Astrocyte (in vitro differentiated cells and primary cell): ENCODE results near the gene SRSF12. TPM values are rescaled to one million over a fixed set of nuclear protein-coding genes. Genes with fewer than 3 reads are reported as not detected.

Experiments
- DNase-seq: peaks from one replicate; pipeline ENCODE4 v3.0.0-alpha.2; 2010; ENCODE audit warnings: low read depth
- FAIRE-seq: peaks from 2 replicates; lab custom pipeline; 2011; peaks lifted over from hg19 to GRCh38; lab: Jason Lieb, UNC
- H2AFZ ChIP-seq: 2 replicates; pipeline ENCODE4 v1.6.0; 2012; ENCODE audit warnings: low read depth, low read length, inconsistent platforms
- H3K27ac ChIP-seq: 2 replicates; pipeline ENCODE4 v1.5.1; 2011; ENCODE audit warnings: low read depth, low read length, inconsistent platforms
- H3K27me3 ChIP-seq: 2 replicates; pipeline ENCODE4 v1.6.0; 2011; ENCODE audit warnings: low read length, inconsistent platforms; ENCODE audit not compliant: insufficient read depth
- H3K36me3 ChIP-seq: 2 replicates; pipeline ENCODE4 v1.5.1; 2011; ENCODE audit warnings: low read length, inconsistent platforms; ENCODE audit not compliant: insufficient read depth
- H3K4me1 ChIP-seq: 2 replicates; pipeline ENCODE4 v1.5.1; 2011; ENCODE audit warnings: low read length, inconsistent platforms; ENCODE audit not compliant: insufficient read depth
- H3K4me2 ChIP-seq: 2 replicates; pipeline ENCODE4 v1.6.0; 2012; ENCODE audit warnings: low read length, inconsistent platforms
- H3K4me3 ChIP-seq: 2 replicates; pipeline ENCODE4 v1.5.1; 2011; ENCODE audit warnings: low read depth, mild to moderate bottlenecking, low read length, inconsistent platforms; ENCODE audit not compliant: insufficient read depth
- H3K79me2 ChIP-seq: 2 replicates; pipeline ENCODE4 v1.6.0; 2012; ENCODE audit warnings: mild to moderate bottlenecking, low read length, inconsistent platforms; ENCODE audit not compliant: insufficient read depth
- H3K9ac ChIP-seq: 2 replicates; pipeline ENCODE4 v1.6.0; 2012; ENCODE audit warnings: mild to moderate bottlenecking, low read length, inconsistent platforms
- H3K9me3 ChIP-seq: 2 replicates; pipeline ENCODE4 v1.5.1; 2012; ENCODE audit warnings: low read depth, mild to moderate bottlenecking, low read length, inconsistent platforms; ENCODE audit not compliant: insufficient read depth
- H4K20me1 ChIP-seq: 2 replicates; pipeline ENCODE4 v1.6.0; 2012; ENCODE audit warnings: low read length, inconsistent platforms; ENCODE audit not compliant: insufficient read depth
- H3K27ac Mint-ChIP-seq: one replicate; pipeline ENCODE4 v1.8.0; 2021; ENCODE audit warnings: mild to moderate bottlenecking, mixed read lengths; ENCODE audit not compliant: unreplicated experiment
- H3K27me3 Mint-ChIP-seq: one replicate; pipeline ENCODE4 v1.8.0; 2021; ENCODE audit warnings: low read depth, mixed read lengths; ENCODE audit not compliant: unreplicated experiment
- H3K36me3 Mint-ChIP-seq: one replicate; pipeline ENCODE4 v1.8.0; 2021; ENCODE audit warnings: low read depth, mixed read lengths; ENCODE audit not compliant: unreplicated experiment
- H3K4me1 Mint-ChIP-seq: one replicate; pipeline ENCODE4 v1.8.0; 2021; ENCODE audit warnings: low read depth, mixed read lengths; ENCODE audit not compliant: unreplicated experiment
- H3K4me3 Mint-ChIP-seq: one replicate; pipeline ENCODE4 v1.8.0; 2021; ENCODE audit warnings: mild to moderate bottlenecking, moderate library complexity, mixed read lengths; ENCODE audit not compliant: unreplicated experiment
- H3K9me3 Mint-ChIP-seq: one replicate; pipeline ENCODE4 v1.8.0; 2021; ENCODE audit warnings: mild to moderate bottlenecking, mixed read lengths; ENCODE audit not compliant: unreplicated experiment
- EZH2 ChIP-seq: IDR thresholded peaks from 2 replicates; pipeline ENCODE4 v1.6.1; 2012; ENCODE audit warnings: mild to moderate bottlenecking, low read length, inconsistent platforms; ENCODE audit not compliant: insufficient read depth
- total RNA-seq: library from RNA; stranded (reverse); gene quantifications from 2 replicates; pipeline ENCODE4 v1.2.1, GENCODE V29; 2021
- TF ChIP-seq, protein P1 (sequence below): IDR thresholded peaks from 2 replicates; pipeline ENCODE4 v1.5.1; 2011; ENCODE audit warnings: low read depth, mild to moderate bottlenecking, inconsistent platforms, low read length, moderate library complexity; ENCODE audit not compliant: insufficient read depth

The SRSF12 gene
- total RNA-seq, 1 donor from 2014 or later = 9.2 TPM

DNA sequence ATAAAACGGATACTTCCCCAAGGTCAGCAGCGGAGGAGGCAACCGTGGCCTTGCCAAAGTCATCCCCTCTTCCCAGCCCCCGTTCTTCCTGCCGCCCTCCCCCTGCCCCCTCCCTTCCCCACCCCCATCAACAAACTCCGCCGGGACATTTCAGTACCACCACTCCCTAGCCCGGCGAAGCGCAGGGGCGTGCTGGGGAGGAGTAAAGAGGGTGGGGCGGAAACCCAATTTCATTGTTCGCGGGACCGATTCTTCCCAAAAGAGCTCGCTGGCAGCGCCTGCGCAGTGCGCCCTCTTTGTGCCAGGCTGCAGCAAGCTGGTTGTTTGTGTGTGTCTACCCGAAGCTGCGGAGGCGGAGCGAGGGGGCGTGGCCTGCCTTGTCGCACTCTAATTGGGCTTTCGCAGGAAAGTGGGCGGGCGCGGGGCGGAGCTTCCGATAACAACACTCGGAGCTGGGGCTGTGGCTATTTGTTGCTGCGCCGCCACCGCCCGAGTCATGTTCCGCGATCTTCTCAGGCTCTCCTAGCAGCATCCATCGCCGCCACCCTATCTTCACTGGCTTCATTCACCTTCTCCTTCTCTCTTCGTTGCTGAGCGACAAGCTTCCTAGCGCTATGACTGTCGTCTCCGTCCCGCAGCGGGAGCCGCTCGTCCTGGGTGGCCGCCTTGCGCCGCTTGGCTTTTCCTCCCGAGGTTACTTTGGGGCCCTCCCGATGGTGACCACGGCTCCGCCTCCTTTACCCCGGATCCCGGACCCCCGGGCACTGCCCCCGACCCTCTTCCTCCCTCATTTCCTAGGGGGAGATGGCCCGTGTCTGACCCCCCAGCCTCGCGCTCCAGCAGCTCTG lies 37.4 kb downstream of the SRSF12 start, which contains the start of gene PNRC1:
PNRC1 (plus strand) TSS at position 471 of the 848 bp plus-strand sequence; CDS start at position 615, 144 bp downstream.
- peak within 1 kb of the TSS; percentile 67 for H2AFZ ChIP-seq
- H3K27ac Mint-ChIP-seq = peak within 1 kb of the TSS; percentile 99

GRCh38 chr6:89079511-89080234 lies 38.2 kb downstream of the SRSF12 start:
- H4K20me1 ChIP-seq = peaks cover 30% of the 10 kb centered on the region
- TF ChIP-seq, protein P1, sequence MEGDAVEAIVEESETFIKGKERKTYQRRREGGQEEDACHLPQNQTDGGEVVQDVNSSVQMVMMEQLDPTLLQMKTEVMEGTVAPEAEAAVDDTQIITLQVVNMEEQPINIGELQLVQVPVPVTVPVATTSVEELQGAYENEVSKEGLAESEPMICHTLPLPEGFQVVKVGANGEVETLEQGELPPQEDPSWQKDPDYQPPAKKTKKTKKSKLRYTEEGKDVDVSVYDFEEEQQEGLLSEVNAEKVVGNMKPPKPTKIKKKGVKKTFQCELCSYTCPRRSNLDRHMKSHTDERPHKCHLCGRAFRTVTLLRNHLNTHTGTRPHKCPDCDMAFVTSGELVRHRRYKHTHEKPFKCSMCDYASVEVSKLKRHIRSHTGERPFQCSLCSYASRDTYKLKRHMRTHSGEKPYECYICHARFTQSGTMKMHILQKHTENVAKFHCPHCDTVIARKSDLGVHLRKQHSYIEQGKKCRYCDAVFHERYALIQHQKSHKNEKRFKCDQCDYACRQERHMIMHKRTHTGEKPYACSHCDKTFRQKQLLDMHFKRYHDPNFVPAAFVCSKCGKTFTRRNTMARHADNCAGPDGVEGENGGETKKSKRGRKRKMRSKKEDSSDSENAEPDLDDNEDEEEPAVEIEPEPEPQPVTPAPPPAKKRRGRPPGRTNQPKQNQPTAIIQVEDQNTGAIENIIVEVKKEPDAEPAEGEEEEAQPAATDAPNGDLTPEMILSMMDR = no peak
- no peak for TF ChIP-seq EZH2
- FAIRE-seq (no peak), DNase-seq (peak; percentile 56)
- H3K4me1 ChIP-seq = peaks cover 13% of the 10 kb centered on the region
- no peaks in the 10 kb centered on the region for H3K27me3 ChIP-seq
- peak overlapping the region; percentile 85 for H3K4me3 ChIP-seq
- Mint-ChIP-seq H3K4me1 (peaks cover 9% of the 10 kb centered on the region), H3K36me3 (peaks cover 3% of the 10 kb centered on the region), H3K9me3 (no peaks in the 10 kb centered on the region), H3K27me3 (no peaks in the 10 kb centered on the region), H3K27ac (peak overlapping the region; percentile 99), H3K4me3 (peak overlapping the region; percentile 85)
- H3K9me3 ChIP-seq = no peaks in the 10 kb centered on the region
- peak overlapping the region; percentile 95 for H3K4me2 ChIP-seq
- H3K27ac ChIP-seq = peak overlapping the region; percentile 89
- peak overlapping the region; percentile 100 for H3K9ac ChIP-seq
- peaks cover 8% of the 10 kb centered on the region for H3K36me3 ChIP-seq
- peaks cover 36% of the 10 kb centered on the region for H3K79me2 ChIP-seq
- H2AFZ ChIP-seq = peak overlapping the region; percentile 66

More for the DNA sequence above, 37.4 kb downstream of the SRSF12 start, which contains the start of gene PNRC1:
- FAIRE-seq (no peak), DNase-seq (peak; percentile 97)
- Histone ChIP-seq H3K4me3 (peak within 1 kb of the TSS; percentile 85), H3K9ac (peak within 1 kb of the TSS; percentile 100), H3K79me2 (peaks cover 44% of the 10 kb centered on the region), H3K9me3 (no peaks in the 10 kb centered on the region), H3K27me3 (no peaks in the 10 kb centered on the region), H4K20me1 (peaks cover 39% of the 10 kb centered on the region), H3K4me1 (peaks cover 13% of the 10 kb centered on the region), H3K4me2 (peak within 1 kb of the TSS; percentile 95), H3K27ac (peak within 1 kb of the TSS; percentile 97), H3K36me3 (peaks cover 16% of the 10 kb centered on the region)
- H3K4me1 Mint-ChIP-seq = peaks cover 17% of the 10 kb centered on the region
- H3K9me3 Mint-ChIP-seq = no peaks in the 10 kb centered on the region
- H3K36me3 Mint-ChIP-seq = peaks cover 7% of the 10 kb centered on the region
- no peak for TF ChIP-seq EZH2
- TF ChIP-seq, protein P1 = no peak
- no peaks in the 10 kb centered on the region for H3K27me3 Mint-ChIP-seq
- H3K4me3 Mint-ChIP-seq = peak within 1 kb of the TSS; percentile 98
